ENCODE data around the gene FRMD8.

DNA sequence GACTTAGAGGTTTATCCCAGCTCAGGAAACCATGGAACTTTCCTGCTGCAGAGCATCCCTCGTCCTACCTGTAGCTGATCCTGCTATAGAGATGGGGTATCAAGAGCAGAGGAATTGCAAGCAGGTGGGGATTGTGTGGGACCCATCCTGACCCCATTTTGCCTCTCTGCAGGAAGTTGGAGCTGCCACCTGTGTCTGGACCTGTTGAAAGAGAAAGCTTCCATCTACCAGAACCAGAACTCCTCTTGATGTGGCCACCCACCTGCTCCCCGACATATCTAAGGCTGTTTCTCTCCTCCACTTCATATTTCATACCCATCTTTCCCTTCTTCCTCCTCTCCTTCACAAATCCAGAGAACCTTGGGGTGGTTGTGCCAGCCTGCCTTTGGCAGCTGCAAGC, 34.9 kb upstream of the FRMD8 start:
- TF ChIP-seq, protein P1, sequence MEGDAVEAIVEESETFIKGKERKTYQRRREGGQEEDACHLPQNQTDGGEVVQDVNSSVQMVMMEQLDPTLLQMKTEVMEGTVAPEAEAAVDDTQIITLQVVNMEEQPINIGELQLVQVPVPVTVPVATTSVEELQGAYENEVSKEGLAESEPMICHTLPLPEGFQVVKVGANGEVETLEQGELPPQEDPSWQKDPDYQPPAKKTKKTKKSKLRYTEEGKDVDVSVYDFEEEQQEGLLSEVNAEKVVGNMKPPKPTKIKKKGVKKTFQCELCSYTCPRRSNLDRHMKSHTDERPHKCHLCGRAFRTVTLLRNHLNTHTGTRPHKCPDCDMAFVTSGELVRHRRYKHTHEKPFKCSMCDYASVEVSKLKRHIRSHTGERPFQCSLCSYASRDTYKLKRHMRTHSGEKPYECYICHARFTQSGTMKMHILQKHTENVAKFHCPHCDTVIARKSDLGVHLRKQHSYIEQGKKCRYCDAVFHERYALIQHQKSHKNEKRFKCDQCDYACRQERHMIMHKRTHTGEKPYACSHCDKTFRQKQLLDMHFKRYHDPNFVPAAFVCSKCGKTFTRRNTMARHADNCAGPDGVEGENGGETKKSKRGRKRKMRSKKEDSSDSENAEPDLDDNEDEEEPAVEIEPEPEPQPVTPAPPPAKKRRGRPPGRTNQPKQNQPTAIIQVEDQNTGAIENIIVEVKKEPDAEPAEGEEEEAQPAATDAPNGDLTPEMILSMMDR (IDR thresholded peaks at IDR 0.05; ENCODE audit: low read depth, low read length, missing input control), result no peak
- no peak for TF ChIP-seq YY1 (IDR thresholded peaks at IDR 0.05)
- TF ChIP-seq SP1 (IDR thresholded peaks at IDR 0.05), result no peak
- no peak for TF ChIP-seq RAD21 (IDR thresholded peaks at IDR 0.05)
- TF ChIP-seq RXRA (IDR thresholded peaks at IDR 0.05), result no peak
- TF ChIP-seq TAF1 (conservative IDR thresholded peaks at IDR 0.05), result no peak
- TF ChIP-seq EGR1 (IDR thresholded peaks at IDR 0.05; ENCODE audit: low read depth in 2 of 2), result no peak
- no peak for TF ChIP-seq NR2F2 (IDR thresholded peaks at IDR 0.05)
